Smooth muscle cell of trachea (primary cell): Measurements from ENCODE around the gene CYP26C1. TPM values are rescaled to one million over a fixed set of nuclear protein-coding genes. Genes with fewer than 3 reads are reported as not detected.

Experiments used
- total RNA-seq: library from RNA; depleted of rRNA; stranded (reverse); fragments of >200 nt; gene quantifications from 2 replicates; pipeline ENCODE4 v1.2.1, GENCODE V29; 2014

Gene CYP26C1
- total RNA-seq: under 0.01 TPM in 1 of 2 replicates, not detected in the other

GRCh38 chr10:93059975-93060886 is at the start of gene CYP26C1:
CYP26C1 (plus strand) TSS chr10:93060798; CDS start chr10:93061264, 466 bp downstream.

GRCh38 chr10:93073539-93074146 is 13.0 kb downstream of the CYP26C1 start, which contains the start of gene CYP26A1:
CYP26A1 (plus strand) TSS chr10:93073893; CDS start chr10:93073935, 42 bp downstream.

Other genes with a start within 250 kb of the CYP26C1 start
- 12.2 and 15.9 TPM in 2 replicates for gene EXOC6, start 212.3 kb upstream of the CYP26C1 start, total RNA-seq
- gene CYP26A1, start 13.1 kb downstream of the CYP26C1 start, total RNA-seq: not detected in 2 replicates